Lower leg skin (tissue), 3 donors: ENCODE measurements around the gene MCTP1.

Experiments used
- CTCF ChIP-seq, 3 donors: fragments of 450-650 bp; IDR thresholded peaks; one replicate each; pipeline ENCODE4 v1.5.1; 2016; ENCODE audit warnings: antibody characterized with exemption in 3 of 3, mild to moderate bottlenecking in 3 of 3, moderate library complexity in 2 of 3
- POLR2A ChIP-seq, 2 donors: fragments of 450-650 bp; IDR thresholded peaks; one replicate each; pipeline ENCODE4 v1.6.1; 2016 to 2017; ENCODE audit warnings: antibody characterized with exemption in 2 of 2, mild to moderate bottlenecking in 1 of 2, moderate library complexity in 1 of 2

DNA sequence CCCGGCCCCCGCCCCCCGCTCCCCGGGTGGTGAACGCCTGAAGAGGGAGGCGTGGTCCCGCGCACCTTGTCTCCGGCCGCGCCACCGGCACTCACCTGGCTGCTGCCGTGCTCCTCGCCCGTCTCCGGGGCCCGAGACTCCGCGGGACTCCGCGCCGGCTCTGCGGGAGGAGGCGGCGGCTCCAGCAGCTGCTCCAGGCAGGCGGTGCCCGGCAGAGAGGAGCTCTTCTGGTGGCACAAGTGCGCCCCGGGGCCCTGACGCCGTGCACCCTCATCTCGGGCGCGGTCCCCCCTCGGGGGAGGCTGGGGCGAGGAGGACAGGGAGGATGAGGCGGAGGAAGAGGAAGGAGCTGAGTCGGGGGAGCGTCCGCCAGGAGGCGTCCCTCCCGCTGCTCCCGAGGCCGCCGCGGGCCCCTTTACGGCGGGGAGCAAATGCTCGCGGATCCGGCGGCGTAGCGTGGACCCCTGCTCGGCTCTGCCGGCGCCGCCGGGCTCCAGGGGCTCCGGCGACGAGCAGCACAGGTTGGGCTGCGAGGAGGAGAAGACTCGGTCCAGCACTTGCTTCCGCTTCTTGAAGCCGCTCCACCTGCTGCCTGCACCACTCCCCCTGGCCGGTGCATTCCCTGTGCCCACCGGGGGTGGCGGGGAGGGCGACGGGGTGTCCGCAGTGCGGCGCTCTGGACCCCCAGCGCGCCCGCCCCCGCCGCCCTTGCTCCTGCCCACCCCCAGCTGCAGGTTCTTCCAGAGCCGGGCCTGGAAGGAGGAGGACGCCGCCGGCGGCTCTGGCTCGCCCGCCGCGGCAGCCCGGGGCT is 928 bp downstream of the MCTP1 start:
- TF ChIP-seq CTCF (IDR thresholded peaks at IDR 0.05) (no peak), POLR2A (IDR thresholded peaks at IDR 0.05) (no peak)
